Measurements from ENCODE around the gene RNF152. TPM values are rescaled to one million over a fixed set of nuclear protein-coding genes. Genes with fewer than 3 reads are reported as not detected.

RNF152 gene
- total and polyA plus RNA-seq, 7 donors, result 7.1 to 27.3 (median 11.5) TPM

- intact Hi-C loops (cut with DNase I), result no loop called here
- H3K4me3 ChIP-seq, result no peak overlapping the region
- no peak overlapping the region for H3K27ac ChIP-seq
- no peaks in the 10 kb centered on the region for H3K9me3 ChIP-seq
- H3K27me3 ChIP-seq, result no peaks in the 10 kb centered on the region
- no peaks in the 10 kb centered on the region for H3K4me1 ChIP-seq
- TF ChIP-seq POLR2AphosphoS5 (IDR thresholded peaks at IDR 0.05) (no peak), CTCF (IDR thresholded peaks at IDR 0.05) (no peak), EP300 (IDR thresholded peaks at IDR 0.05) (no peak), POLR2A (IDR thresholded peaks at IDR 0.05) (no peak)
- 73 to 78% methylated on average over 3 of the region's 3 CpGs for WGBS, 2 donors
- no peaks in the 10 kb centered on the region for H3K36me3 ChIP-seq
- DNase-seq, result no peak
Measured at GRCh38 chr18:61865466-61866175, 27.2 kb downstream of the RNF152 start.

- 95 to 97% methylated on average over 3 of the region's 3 CpGs for WGBS, 2 donors
- no peaks in the 10 kb centered on the region for H3K4me1 ChIP-seq
Measured at GRCh38 chr18:61861372-61861771, 31.4 kb downstream of the RNF152 start.

GRCh38 chr18:61860302-61860701 lies 32.5 kb downstream of the RNF152 start:
- no peak overlapping the region for H3K27ac ChIP-seq
- DNase-seq, result no peak
- no peaks in the 10 kb centered on the region for H3K27me3 ChIP-seq
- TF ChIP-seq CTCF (IDR thresholded peaks at IDR 0.05) (no peak), POLR2AphosphoS5 (IDR thresholded peaks at IDR 0.05) (no peak), POLR2A (IDR thresholded peaks at IDR 0.05) (no peak), EP300 (IDR thresholded peaks at IDR 0.05) (no peak)
- no peaks in the 10 kb centered on the region for H3K9me3 ChIP-seq
- no peak overlapping the region for H3K4me3 ChIP-seq
- H3K36me3 ChIP-seq, result no peaks in the 10 kb centered on the region
- 96 to 97% methylated on average over 6 of the region's 6 CpGs for WGBS, 2 donors
- intact Hi-C loops (cut with DNase I), result no loop called here
- H3K4me1 ChIP-seq, result peaks cover 0 to 3% (median 0%) of the 10 kb centered on the region in 4 donors

More at GRCh38 chr18:61861372-61861771, 31.4 kb downstream of the RNF152 start:
- Histone ChIP-seq H3K36me3 (no peaks in the 10 kb centered on the region), H3K9me3 (no peaks in the 10 kb centered on the region), H3K4me3 (no peak overlapping the region), H3K27me3 (no peaks in the 10 kb centered on the region), H3K27ac (no peak overlapping the region)
- TF ChIP-seq CTCF (IDR thresholded peaks at IDR 0.05), result no peak
- intact Hi-C loops (cut with DNase I), result no loop called here
- no peak for DNase-seq

- no peak for DNase-seq
- intact Hi-C loops (cut with DNase I), result no loop called here
- Histone ChIP-seq H3K36me3 (no peaks in the 10 kb centered on the region), H3K4me1 (peaks cover 0 to 12% (median 8%) of the 10 kb centered on the region in 4 donors), H3K9me3 (no peaks in the 10 kb centered on the region), H3K4me3 (no peak overlapping the region), H3K27ac (no peak overlapping the region), H3K27me3 (no peaks in the 10 kb centered on the region)
- no peak for TF ChIP-seq POLR2AphosphoS5 (IDR thresholded peaks at IDR 0.05)
- TF ChIP-seq EP300 (IDR thresholded peaks at IDR 0.05), result no peak
- TF ChIP-seq POLR2A (IDR thresholded peaks at IDR 0.05), result no peak
- TF ChIP-seq CTCF (IDR thresholded peaks at IDR 0.05), result no peak
- 94% methylated on average over 9 of the region's 9 CpGs for WGBS, 2 donors
Measured at GRCh38 chr18:61859113-61859512, 33.7 kb downstream of the RNF152 start.

GRCh38 chr18:61856678-61857077 lies 36.1 kb downstream of the RNF152 start:
- Histone ChIP-seq H3K9me3 (no peaks in the 10 kb centered on the region), H3K4me3 (no peak overlapping the region), H3K27ac (no peak overlapping the region), H3K36me3 (no peaks in the 10 kb centered on the region), H3K4me1 (peaks cover 0 to 12% (median 8%) of the 10 kb centered on the region in 4 donors), H3K27me3 (no peaks in the 10 kb centered on the region)
- WGBS, 2 donors, result 69 to 78% methylated on average over 4 of the region's 4 CpGs
- intact Hi-C loops (cut with DNase I), result no loop called here
- DNase-seq, result no peak
- no peak for TF ChIP-seq CTCF (IDR thresholded peaks at IDR 0.05)
- no peak for TF ChIP-seq POLR2A (IDR thresholded peaks at IDR 0.05)
- no peak for TF ChIP-seq EP300 (IDR thresholded peaks at IDR 0.05)
- TF ChIP-seq POLR2AphosphoS5 (IDR thresholded peaks at IDR 0.05), result no peak

All from sigmoid colon (tissue), 7 donors.